D721Med (cell line): ENCODE results near the gene CRIP2.

ENCODE experiments used
- DNase-seq: peaks from one replicate; pipeline ENCODE4 v3.0.0; 2011; ENCODE audit warnings: low spot score; ENCODE audit not compliant: insufficient read length
- FAIRE-seq: peaks from 2 replicates; lab custom pipeline; 2011; peaks lifted over from hg19 to GRCh38; lab: Jason Lieb, UNC
- TF ChIP-seq, protein P1 (sequence below): IDR thresholded peaks from 2 replicates; pipeline ENCODE4 v1.5.1; 2012; ENCODE audit warnings: mild to moderate bottlenecking, control low read depth; ENCODE audit not compliant: insufficient read depth; ENCODE audit errors: missing control alignments

The CRIP2 gene

GRCh38 chr14:105472486-105472991 is 2.1 kb upstream of the CRIP2 start:
- TF ChIP-seq, protein P1, sequence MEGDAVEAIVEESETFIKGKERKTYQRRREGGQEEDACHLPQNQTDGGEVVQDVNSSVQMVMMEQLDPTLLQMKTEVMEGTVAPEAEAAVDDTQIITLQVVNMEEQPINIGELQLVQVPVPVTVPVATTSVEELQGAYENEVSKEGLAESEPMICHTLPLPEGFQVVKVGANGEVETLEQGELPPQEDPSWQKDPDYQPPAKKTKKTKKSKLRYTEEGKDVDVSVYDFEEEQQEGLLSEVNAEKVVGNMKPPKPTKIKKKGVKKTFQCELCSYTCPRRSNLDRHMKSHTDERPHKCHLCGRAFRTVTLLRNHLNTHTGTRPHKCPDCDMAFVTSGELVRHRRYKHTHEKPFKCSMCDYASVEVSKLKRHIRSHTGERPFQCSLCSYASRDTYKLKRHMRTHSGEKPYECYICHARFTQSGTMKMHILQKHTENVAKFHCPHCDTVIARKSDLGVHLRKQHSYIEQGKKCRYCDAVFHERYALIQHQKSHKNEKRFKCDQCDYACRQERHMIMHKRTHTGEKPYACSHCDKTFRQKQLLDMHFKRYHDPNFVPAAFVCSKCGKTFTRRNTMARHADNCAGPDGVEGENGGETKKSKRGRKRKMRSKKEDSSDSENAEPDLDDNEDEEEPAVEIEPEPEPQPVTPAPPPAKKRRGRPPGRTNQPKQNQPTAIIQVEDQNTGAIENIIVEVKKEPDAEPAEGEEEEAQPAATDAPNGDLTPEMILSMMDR, result no peak
- DNase-seq (no peak), FAIRE-seq (no peak)

DNA sequence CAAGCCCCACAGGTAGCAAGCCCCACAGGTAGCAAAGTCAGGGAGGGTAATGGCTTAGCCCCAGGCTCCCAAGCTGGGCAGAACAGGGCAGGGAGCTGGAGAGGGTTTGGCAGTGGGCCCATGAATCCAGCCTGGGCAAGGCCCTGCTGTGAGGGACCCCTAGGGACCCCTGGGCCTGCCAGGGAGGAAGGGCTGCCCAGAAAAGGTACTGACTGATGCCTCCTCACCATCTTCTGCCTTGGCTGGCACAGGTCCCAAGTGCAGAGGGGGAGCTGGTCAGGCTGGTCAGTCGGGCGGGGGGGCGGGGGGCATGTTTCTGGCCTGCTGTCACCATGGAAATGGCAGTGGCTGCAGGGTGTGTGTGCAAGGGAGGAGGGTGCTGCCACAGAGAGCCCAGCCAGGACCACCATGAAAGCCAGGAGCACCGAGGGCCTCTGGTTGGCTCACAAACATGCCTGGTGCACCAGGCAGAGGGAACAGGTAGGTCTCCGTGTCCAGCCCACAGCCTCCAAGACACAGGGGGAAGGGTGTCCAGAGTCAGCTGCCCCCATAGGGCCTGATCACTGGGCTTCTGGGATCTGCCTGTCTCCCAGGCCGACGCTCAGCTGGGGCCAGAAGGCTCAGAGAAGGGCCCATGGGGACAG is 1.5 kb upstream of the CRIP2 start:
- no peak for DNase-seq
- TF ChIP-seq, protein P1, result no peak
- no peak for FAIRE-seq

DNA sequence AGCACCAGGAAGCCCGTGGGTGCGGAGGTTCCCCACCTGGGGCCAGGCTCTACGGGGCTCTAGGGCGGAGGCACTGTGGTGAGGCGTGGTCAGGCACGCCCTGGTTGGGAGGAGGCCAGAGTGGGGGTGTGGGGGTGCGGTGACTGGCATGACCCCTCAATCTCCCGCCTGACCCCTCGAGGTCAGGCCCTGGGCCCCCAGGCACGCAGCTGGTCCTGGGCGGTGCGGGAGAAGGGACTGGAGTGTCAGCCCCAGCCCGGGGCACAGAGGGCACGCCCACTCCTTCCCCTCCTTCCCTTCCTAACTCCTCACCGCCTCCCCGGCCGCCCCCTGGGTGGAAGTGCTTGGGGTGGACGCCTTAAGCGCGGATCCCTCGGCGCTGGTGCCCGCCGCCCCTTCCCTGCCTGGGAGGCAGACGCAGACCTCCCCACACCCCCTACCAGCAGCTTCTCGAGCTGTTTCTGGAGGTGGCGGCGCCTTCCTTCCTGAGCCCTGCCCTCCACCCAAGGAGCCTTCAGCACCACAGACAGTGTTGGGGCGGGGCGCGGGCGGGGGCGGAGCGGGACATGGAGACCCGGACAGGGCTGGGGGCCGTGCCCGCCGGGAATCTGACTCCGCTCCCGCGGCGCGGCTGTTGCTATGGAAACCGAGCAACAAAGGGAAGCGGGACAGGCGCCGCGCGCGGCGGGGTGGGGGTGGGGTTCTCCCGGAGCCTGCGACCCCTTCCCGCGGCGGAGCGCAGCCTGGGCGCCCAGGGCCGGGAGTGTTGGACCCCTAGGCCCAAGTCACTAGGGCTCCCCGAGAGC is 741 bp upstream of the CRIP2 start:
- FAIRE-seq (no peak), DNase-seq (peak; percentile 95)
- TF ChIP-seq, protein P1, result no peak

DNA sequence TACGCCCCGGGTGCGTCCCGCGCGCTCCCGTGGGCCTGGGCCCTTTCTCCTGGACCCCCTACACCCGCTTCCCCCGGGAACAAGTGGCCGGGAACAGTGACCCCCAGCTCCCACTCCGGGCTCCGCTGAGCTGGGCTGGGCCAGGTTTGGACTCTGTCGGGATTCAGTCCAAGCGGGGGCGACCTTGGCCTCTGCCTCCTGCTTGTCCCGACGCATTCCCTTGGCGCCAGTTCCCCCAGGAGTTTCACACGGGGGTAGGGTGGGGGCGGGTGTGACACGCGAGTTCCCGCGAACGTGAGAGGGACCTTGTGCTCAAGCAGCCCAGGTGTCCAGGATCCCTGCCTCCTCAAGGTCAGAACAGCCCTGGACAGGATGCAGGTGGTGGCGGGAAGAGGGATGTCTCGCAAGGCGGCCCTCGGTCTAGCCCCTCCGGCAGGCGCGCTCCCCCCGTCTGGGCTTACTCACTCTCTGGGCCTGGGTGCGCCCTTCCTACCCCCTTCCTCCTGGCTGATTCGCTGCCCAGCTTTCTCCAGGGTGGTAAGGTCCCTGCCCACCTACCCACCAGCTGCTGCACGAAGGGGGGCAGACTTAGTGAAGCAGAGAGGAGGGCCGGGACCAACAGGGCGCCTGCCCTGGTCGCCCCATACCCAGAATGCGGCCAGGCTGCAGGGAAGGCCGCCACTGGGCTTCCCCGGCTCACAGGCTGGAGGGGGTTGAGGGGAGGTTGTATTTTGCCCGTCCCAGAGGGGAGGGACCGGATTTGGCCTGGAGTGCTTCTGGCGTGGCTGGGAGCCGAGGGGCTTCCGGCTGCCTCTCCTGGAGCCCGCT is 862 bp downstream of the CRIP2 start:
- TF ChIP-seq, protein P1, result no peak
- FAIRE-seq, result no peak
- DNase-seq, result no peak

- no peak for DNase-seq
- no peak for FAIRE-seq
Measured at GRCh38 chr14:105476097-105476830, 1.6 kb downstream of the CRIP2 start.

More at GRCh38 chr14:105476097-105476830, 1.6 kb downstream of the CRIP2 start:
- TF ChIP-seq, protein P1, result no peak
